HUDEP-2 (cell line): Measurements from ENCODE around the gene RARB.

Source experiments
- DNase-seq, 76 experiments: peaks; one replicate each; lab custom pipeline; 2025; ENCODE audit not compliant: unreplicated experiment in 76 of 76; lab: John Stamatoyannopoulos, UW

Gene RARB

GRCh38 chr3:25500706-25501210 lies 72.7 kb downstream of the RARB start:
- DNase-seq, result no peak

- no peak for DNase-seq
Measured at GRCh38 chr3:25502233-25502632, 74.2 kb downstream of the RARB start.

GRCh38 chr3:25503898-25504301 lies 75.8 kb downstream of the RARB start:
- no peak for DNase-seq

GRCh38 chr3:25505581-25505980 lies 77.5 kb downstream of the RARB start:
- no peak for DNase-seq

GRCh38 chr3:25507811-25508210 lies 79.7 kb downstream of the RARB start:
- DNase-seq, result no peak

- DNase-seq, result no peak
Measured at GRCh38 chr3:25508433-25508832, 80.4 kb downstream of the RARB start.

GRCh38 chr3:25508901-25509300 lies 80.8 kb downstream of the RARB start:
- no peak for DNase-seq

GRCh38 chr3:25510797-25511196 lies 82.7 kb downstream of the RARB start:
- no peak for DNase-seq

- DNase-seq, result no peak
Measured at GRCh38 chr3:25511972-25512721, 84.1 kb downstream of the RARB start.

- DNase-seq, result no peak
Measured at GRCh38 chr3:25513642-25514266, 85.7 kb downstream of the RARB start.

- no peak for DNase-seq
Measured at GRCh38 chr3:25515171-25515570, 87.1 kb downstream of the RARB start.

- DNase-seq, result no peak
Measured at GRCh38 chr3:25520926-25521559, 93.0 kb downstream of the RARB start.

- no peak for DNase-seq
Measured at GRCh38 chr3:25527336-25527735, 99.3 kb downstream of the RARB start.

GRCh38 chr3:25527801-25528200 lies 99.7 kb downstream of the RARB start:
- no peak for DNase-seq

GRCh38 chr3:25531971-25532370 lies 103.9 kb downstream of the RARB start:
- DNase-seq, result no peak

- DNase-seq, result peak in 45 of 76 experiments; percentile 0 to 56 (median 9)
Measured at GRCh38 chr3:25532431-25533162, 104.5 kb downstream of the RARB start.

GRCh38 chr3:25533399-25533798 lies 105.3 kb downstream of the RARB start:
- DNase-seq, result no peak

GRCh38 chr3:25534007-25534406 lies 105.9 kb downstream of the RARB start:
- no peak for DNase-seq

- DNase-seq, result no peak
Measured at GRCh38 chr3:25536521-25537391, 108.7 kb downstream of the RARB start.

- DNase-seq, result no peak
Measured at GRCh38 chr3:25537516-25537915, 109.5 kb downstream of the RARB start.
